GM12875 (cell line): Measurements from ENCODE around the gene THAP10.

Experiments used
- H3K4me3 ChIP-seq: one replicate; pipeline ENCODE4 v1.5.1; 2011; ENCODE audit warnings: low read depth, low read length, control low read depth
- TF ChIP-seq, protein P1 (sequence below): IDR thresholded peaks from 2 replicates; pipeline ENCODE4 v1.5.1; 2011; ENCODE audit warnings: low read depth, mild to moderate bottlenecking, control low read depth, inconsistent platforms, low read length, moderate library complexity, borderline replicate concordance; ENCODE audit not compliant: insufficient read depth

THAP10 gene

GRCh38 chr15:70923311-70924080, 31.3 kb upstream of the THAP10 start:
- TF ChIP-seq, protein P1, sequence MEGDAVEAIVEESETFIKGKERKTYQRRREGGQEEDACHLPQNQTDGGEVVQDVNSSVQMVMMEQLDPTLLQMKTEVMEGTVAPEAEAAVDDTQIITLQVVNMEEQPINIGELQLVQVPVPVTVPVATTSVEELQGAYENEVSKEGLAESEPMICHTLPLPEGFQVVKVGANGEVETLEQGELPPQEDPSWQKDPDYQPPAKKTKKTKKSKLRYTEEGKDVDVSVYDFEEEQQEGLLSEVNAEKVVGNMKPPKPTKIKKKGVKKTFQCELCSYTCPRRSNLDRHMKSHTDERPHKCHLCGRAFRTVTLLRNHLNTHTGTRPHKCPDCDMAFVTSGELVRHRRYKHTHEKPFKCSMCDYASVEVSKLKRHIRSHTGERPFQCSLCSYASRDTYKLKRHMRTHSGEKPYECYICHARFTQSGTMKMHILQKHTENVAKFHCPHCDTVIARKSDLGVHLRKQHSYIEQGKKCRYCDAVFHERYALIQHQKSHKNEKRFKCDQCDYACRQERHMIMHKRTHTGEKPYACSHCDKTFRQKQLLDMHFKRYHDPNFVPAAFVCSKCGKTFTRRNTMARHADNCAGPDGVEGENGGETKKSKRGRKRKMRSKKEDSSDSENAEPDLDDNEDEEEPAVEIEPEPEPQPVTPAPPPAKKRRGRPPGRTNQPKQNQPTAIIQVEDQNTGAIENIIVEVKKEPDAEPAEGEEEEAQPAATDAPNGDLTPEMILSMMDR, result no peak
- no peak overlapping the region for H3K4me3 ChIP-seq

DNA sequence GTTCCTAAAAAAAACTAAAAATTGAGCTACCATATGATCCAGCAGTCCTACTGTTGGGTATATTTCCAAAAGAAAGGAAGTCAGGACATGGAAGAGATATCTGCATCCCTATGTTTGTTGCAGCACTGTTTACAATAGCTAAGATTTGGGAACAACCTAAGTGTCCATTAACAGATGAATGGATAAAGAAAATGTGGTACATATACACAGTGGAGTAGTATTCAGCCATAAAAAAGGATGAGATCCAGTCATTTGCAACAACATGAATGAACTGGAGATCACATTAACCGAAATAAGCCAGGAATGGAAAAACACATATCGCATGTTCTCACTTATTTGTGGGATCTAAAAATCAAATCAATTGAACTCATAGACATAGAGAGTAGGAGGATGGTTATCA, 29.9 kb upstream of the THAP10 start:
- H3K4me3 ChIP-seq, result no peak overlapping the region
- TF ChIP-seq, protein P1, result no peak

DNA sequence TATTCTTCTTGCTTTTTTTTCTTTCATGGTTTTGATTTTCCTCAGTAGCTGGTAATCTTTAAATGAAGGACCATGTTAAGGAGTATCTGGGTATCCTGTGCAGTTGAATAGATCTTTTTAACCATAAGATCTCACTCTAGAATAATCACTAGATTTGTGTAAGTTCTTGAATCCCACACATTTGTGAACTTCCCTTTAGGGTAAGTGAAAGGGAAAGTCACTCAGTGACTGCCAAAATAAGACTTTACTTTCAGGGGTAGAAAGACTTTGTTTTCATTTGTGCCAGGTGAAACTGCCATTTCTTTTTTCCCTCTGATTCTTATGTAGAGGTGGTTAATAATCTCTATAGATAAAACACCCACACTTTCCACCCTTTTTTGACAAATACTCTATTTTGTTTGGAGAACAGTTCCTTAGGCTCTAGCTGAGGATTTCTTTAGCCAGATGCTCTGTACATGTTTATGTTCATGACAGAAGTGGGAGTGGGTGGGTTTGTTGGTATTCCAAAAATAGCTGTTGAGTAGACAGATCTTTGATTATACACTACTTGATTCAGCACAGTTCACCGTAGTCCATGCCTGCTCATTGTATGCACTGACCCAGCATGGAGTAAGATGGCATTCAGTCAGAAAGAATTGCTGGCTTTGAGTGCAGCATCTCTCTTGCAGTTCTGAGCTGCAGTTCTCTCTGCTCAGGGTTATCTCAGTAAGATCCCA, 28.9 kb upstream of the THAP10 start:
- H3K4me3 ChIP-seq, result no peak overlapping the region
- TF ChIP-seq, protein P1, result no peak

GRCh38 chr15:70917955-70918354, 25.7 kb upstream of the THAP10 start:
- no peak overlapping the region for H3K4me3 ChIP-seq
- TF ChIP-seq, protein P1, result no peak

DNA sequence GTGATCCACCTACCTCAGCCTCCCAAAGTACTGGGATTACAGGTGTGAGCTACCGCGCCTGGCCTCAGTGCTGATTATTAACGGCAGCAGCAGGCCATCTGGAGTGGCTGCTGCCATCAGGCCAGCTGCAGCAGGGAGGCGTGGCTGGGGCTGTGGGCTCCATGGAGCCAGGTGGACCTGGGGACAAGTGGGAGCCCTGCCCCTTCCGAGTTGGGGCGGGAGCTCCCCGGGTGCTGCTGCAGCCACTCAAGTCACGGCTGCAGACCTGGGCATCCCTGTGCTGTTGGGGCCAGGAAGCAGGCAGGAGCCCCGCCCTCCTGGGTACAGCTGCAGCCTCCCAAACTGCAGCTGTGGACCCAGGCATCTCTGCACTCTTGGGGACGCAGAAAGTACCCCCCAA, 24.3 kb upstream of the THAP10 start:
- H3K4me3 ChIP-seq, result no peak overlapping the region
- TF ChIP-seq, protein P1, result no peak

GRCh38 chr15:70912187-70912586, 20.0 kb upstream of the THAP10 start:
- no peak overlapping the region for H3K4me3 ChIP-seq
- TF ChIP-seq, protein P1, result no peak

GRCh38 chr15:70910958-70911357, 18.7 kb upstream of the THAP10 start:
- TF ChIP-seq, protein P1, result no peak
- no peak overlapping the region for H3K4me3 ChIP-seq
